Lung microvascular endothelial cell (primary cell): ENCODE results near the gene EIF2B1. TPM values are rescaled to one million over a fixed set of nuclear protein-coding genes. Genes with fewer than 3 reads are reported as not detected.

ENCODE experiments used
- DNase-seq, 2 donors: peaks; one replicate each; pipeline versions ENCODE4 v3.0.0 to v3.0.0-alpha.2; 2010; ENCODE audit warnings: low read depth in 2 of 2
- total RNA-seq: library from RNA; depleted of rRNA; stranded (reverse); fragments of >200 nt; gene quantifications from 2 replicates; pipeline ENCODE4 v1.2.1, GENCODE V29; 2014

Gene EIF2B1
- total RNA-seq, result 22.2 and 24.0 TPM in 2 replicates

DNA sequence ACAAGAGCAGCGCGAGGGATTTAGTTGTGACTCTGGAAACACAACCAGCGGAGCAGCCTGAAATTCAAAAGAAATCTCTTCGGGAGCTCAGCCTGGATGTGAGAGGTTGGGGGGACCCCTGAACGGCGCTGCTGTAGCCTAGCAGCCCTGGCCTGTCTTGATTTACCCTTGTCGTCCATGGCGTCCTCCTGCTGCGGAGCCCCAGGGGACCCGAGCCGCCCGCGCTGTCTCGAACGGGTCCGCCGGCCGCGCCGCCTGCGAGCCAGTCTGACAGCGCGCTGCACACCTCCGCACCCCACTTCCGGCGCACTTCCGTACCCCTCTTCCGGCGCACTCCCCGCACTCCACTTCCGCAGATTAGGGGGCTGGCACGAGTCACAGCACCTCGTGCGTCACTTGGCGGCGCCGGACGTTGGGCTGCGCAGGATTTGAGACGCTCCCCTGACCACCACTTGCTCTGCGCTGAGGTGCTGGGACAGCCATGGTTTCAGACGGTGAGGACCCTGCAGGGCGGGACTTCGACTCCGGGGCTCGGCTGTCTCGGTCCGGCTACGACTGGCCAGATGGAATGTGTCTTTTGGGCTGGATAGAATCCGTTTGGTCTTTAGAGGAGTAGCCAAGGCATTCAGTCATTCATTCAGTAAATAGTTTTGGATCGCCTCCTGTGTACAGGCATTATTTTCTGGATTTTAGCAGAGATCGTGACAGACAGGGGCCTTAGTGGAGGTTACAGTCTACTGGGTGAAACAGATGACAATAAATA lies at the start of gene EIF2B1, which contains the start of gene GTF2H3:
Gene EIF2B1, minus strand, starts transcription at position 308 of the 763 bp plus-strand sequence. Its CDS starts 129 bp downstream, at position 179.
Gene GTF2H3, plus strand, starts transcription at position 451 of the 763 bp plus-strand sequence. Its CDS starts 31 bp downstream, at position 482.
- DNase-seq, result peak; percentile 97 to 98

DNA sequence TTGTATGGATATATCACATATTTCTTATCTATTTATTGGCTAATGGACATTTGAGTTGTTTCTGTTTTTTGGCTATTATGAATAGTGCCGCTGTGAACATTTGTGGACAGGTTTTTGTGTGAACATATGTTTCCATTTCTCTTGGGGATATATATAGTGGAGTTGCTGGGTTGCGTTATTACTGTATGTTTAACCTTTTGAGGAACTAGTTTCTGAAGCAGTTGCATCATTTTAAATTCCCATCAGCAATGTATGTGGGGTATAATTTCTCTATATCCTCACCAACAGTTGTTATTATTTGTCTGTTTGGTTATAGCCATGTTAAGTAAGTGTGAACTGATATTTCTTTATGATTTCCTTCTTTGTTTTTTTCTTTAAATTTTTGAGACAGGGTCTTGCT lies 48.1 kb upstream of the EIF2B1 start:
- no peak for DNase-seq

DNA sequence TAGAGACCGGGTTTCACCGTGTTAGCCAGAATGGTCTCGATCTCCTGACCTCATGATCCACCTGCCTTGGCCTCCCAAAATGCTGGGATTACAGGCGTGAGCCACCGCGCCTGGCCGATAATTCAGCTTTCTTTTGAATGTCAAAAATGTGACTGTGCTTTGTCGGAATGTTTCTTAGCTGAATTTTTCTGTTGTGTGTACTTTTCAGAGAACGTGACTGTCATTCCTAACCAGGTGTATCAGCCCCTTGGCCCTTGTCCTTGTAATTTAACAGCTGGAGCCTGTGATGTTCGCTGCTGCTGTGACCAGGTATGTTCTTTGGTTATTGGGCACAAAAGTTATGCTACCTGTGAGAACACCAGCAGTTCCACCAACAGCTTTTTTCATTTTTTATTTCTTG lies 45.5 kb upstream of the EIF2B1 start:
- no peak for DNase-seq

DNA sequence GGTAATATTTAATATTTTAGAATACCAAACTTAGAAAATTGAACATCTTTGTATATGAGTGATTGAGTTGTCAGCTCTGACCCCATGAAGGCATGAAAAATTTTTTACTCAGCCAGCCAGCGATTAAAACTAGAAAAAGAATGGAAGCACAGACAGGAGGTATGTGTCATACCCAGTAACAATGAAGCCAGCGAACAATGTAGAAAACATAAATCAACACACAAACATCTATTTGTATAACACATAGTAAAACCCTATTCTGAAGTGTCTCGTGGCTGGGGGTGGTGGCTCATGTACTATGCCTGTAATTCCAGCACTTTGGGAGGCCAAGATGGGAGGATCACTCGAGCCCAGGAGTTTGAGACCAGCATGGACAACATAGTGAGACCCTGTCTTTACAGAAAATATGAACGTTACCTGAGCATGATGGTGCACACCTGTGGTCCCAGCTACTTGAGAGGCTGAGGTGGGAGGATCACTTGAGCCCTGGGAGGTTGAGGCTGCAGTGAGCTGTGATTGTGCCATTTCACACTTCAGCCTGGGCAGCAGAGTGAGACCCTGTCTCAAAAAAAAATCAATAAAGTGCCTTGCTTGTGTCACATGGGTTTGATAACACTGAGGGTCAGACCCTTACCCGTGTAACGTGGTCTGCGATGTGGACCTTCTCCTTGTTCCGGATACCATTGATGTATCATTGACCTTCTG lies 43.3 kb upstream of the EIF2B1 start:
- peak in 1 of 2 donors; percentile 52 for DNase-seq

DNA sequence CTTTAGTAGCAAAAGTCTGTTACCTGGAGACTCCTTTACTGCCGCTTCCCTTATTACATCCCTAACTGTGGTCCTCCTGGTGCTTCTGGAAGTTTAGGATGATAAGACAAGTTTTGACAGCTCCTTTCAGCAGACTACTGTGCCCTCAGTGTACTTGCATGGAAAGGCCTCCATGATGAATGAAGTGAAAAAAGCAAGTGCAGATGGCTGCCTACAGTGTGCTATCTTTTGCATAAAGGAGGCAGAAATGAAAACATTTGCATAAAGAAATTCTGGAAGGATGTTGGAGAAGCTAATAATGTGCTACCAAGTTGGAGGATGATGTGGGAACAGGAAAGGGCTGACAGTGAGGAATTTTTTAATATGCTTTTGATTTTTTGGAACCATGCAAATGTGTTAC lies 42.0 kb upstream of the EIF2B1 start:
- no peak for DNase-seq

DNA sequence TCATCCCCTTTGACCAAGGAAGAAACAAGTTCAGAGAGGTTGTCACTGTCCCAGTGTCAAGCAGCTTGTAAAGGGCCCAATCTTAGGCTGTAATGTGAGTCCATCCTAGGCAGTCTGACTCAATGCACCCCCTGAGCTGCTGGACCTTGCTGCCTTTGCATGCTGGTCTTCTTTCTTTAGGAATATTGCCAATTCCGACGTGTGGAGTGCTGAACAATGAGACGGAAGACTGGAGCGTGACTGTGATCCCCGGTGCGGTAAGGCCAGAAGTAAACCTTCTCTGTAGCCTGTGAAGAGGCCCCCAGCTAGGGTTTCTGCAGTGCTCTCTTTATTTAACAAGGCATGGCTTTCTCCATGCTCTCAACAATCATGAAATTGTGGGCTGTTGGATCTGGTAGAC lies 38.4 kb upstream of the EIF2B1 start:
- DNase-seq, result peak in 1 of 2 donors; percentile 17

DNA sequence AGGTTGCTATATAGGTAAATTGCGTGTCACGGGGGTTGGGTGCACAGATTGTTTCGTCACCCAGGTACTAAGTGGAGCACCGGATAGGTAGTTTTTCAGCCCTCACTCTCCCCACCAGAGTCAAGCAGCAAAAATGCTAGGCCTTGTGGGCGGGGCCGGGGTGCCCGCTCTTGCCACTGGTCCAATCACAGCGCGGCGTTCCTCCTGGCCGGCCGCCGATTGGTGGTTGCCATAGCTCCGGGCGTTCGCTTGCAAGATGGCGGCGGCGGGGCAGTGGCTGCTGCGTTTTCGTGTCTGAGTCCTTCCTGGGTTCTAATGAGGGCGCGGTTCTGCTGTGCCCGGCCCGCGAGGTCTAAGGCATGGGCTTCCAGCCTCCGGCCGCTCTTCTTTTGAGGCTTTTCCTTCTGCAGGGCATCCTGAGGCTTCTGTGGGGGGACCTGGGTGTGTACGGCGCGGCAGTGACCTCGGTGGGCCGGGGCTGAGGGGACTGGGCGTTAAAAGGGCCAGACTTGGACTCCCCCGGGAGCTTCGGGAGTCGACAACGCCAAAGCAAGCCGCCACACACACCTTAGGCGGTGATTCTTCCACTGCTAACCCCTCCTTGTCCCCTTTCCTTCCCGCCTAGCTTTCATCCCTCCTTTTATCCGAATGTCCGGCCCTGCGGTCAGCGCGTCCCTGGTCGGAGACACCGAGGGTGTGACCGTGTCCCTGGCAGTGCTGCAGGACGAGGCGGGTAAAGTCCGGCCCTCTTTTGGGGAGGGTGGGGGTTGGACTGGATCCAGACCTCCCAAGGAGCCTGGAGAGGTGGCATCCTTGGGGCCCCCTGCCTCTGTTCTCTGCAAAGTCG lies 37.6 kb upstream of the EIF2B1 start, which contains the start of gene TCTN2:
Gene TCTN2, plus strand, starts transcription at position 232 of the 847 bp plus-strand sequence. Its CDS starts 128 bp downstream, at position 360.
- peak; percentile 94 to 95 for DNase-seq

DNA sequence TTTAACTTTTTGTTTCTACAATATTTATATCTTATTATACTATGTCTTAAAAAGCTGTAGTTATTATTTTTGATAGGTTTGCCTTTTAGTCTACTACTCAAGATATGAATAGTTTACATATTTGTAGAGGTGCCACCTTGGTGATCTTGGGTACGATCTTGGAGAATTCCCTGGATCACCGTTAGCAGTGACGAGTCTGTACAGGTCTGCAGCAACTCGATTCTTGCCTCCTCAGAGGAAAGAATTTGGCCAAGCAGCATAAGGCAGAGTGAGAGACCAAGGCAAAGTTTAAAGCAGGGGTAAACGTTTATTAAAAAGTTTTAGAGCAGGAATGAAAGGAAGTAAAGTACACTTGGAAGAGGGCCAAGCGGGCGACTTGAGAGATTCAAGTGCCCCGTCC lies 34.3 kb upstream of the EIF2B1 start:
- no peak for DNase-seq

DNA sequence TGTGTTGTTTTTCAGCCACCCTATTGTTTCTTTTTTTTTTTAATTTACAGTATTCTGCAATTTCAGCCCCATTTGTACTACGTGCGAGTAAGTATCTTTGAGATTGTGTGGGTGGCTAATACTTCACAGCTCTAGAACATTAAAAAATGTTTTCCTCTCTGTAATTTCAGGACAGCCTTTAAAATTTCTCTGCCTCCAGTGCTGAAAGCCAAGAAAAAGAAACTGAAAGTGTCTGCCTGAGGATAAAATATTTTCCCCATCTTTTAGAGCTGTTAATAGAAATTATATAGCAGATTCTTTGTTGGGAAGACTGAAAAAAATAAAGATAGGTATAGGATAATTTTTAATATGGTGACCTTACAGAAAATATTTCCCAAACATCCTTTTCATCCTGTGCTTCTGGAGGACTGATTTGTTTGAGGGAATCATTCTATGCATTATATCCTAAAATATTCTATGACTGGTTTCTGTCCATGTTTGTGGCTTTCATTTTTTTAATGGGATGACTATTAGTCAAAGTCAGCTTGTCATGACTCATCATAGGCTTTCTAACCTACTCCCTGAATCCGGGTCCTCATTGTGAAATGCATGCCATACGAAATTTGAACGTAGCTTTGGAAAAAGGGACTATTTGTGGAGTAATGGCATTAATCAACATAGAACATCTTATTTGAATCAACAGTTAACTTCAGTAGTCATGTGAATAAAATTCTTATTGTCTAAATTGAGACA lies 26.7 kb upstream of the EIF2B1 start:
- DNase-seq, result peak; percentile 31 to 79

DNA sequence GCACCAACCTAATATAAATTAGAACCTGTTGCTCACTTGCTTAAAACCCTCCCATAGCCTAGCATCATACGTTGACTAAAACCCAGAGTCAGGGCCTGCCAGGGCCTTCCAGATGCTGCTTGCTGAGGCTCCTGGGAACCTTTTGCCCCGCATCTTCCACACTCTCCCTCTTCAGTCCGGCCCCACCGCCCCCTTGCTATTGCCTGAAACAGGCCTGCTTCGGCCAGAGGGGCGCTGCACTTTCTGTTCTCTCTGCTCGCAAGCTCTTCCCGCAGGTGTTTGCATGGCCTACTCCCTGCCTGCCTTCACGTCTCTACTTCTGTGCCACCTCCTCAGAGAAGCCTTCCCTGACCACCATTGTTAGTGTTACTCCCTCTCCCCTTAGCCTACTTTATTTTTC lies 23.7 kb upstream of the EIF2B1 start:
- no peak for DNase-seq

DNA sequence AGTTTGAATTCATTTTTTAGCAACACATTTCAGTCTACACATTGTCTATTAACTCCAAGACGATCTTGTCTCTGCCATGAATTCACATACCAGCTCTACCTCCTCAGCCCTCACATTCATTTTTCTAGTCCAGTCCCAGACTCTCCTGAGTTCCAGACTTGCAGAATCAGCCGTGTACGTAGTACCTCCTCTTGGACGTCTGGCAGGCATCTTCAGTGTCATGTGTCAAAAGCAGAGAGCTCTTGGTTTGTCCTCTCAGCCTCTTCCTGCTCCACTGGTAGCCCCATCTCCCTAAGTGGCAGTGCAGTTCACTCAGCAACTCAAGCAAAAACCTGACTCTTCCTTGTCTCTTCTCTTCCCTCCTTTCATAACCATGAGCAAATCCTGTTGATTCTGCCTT lies 22.9 kb upstream of the EIF2B1 start:
- DNase-seq, result no peak

DNA sequence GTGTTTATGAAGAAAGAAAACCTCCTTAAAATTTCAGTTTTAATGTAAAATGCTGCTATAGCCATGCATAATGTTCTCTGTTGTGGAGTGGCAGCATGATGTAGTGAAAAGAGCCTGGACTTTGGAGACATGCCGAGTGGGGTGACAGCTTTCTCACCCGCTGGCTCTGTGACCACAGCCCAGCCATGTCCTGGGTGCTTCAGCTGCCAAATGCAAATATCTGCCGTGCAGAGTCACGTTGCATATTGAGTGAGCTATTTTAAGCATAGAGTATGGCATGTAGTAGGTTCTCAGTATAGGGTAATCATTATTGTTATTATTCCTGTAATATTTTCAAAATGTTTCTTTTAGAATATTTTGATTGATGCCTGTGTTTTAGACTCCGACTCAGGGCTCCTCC lies 21.9 kb upstream of the EIF2B1 start:
- DNase-seq, result no peak

DNA sequence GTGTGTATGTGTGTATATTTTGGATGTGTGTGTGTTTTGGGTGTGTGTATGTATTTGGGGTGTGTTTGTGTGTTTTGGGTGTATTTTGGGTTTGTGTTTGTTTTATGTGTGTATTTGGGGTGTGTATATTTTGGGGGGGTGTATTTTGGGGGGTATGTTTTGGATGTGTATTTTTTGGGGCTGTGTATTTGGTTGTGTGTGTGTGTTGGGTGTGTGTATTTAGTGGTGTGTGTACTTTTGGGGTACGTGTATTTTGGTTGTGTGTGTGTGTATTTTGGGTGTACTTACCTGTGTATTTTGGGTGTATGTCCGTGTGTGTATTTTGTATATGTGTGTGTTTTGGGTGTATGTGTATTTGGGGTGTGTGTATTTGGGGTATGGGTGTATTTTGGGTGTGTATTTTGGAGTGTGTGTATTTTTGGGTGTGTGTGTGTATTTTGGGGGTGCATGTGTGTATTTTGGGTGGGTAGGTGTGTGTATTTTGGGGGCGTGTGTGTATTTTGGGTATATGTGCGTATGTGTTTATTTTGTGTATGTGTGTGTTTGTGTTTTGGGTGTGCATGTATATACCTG lies 20.7 kb upstream of the EIF2B1 start:
- DNase-seq, result no peak

DNA sequence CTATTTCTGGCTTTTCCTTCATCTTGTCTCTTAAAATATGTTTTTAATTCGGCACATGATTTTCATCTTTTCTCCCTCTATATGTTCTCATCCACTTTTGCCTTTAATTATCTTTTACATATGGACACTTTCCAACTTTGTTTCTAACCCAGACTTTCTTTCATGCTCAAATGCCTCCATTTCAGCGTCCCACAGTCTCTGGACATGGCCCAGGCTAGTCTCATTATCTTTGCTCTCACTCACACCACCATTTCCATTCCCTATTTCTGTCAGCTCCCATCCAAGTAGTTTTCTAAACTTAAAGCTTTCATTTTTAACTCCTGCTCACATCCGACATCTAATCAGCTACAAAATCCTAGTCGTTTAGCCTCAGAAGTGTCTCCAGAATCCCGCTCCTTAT lies 14.9 kb upstream of the EIF2B1 start:
- no peak for DNase-seq

DNA sequence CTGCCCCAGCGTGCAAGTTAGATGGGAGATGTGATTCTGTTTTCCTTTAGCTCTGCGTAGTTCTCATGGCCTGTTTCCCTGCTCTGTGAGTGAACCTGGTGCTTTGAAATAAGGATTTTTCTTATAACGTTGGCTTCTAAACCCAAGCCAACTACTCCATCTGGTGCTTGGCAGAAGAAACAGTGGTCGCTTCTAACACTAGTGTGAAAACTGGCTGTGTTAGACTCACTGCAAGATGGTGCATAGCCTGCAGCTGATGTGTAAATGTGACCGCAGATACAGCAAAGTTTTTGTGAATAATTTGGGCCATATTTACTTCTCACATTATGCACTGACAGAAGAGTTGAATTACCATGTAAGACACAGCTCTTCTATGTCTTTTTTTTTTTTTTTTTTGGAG lies 12.4 kb upstream of the EIF2B1 start:
- no peak for DNase-seq

DNA sequence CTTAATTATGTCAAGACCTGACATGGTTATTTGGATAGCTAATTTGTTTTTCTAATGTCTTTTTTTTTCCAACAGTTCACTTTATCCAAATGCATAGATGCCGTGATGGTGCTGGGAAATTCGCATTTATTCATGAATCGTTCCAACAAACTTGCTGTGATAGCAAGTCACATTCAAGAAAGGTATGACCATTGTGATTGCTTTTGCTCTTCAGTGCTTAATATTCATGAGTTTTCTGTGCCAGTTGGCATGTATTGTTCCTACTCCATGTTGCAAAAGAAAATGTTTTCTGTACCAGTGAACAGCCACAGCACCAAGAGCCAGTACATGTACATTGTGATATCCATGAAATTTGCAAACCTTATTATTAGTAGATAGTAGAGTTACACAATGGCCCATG lies 11.9 kb upstream of the EIF2B1 start:
- DNase-seq, result no peak

DNA sequence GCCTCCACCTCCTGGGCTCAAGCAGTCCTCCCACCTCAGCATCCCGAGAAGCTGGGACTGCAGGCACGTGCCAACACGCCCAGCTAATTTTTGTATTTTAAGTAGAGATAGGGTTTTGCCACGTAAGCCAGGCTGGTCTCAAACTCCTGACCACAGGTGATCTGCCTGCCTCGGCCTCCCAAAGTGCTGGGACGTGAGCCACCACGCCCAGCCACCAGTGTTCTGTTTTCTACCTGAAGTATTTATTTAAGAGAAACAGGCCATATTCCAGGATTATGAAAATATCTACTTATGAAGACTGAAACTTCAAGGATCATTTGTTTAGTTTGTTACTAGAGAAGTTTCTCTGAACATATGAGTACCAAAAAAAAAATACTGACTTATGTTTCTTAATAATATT lies 10.4 kb upstream of the EIF2B1 start:
- DNase-seq, result no peak

DNA sequence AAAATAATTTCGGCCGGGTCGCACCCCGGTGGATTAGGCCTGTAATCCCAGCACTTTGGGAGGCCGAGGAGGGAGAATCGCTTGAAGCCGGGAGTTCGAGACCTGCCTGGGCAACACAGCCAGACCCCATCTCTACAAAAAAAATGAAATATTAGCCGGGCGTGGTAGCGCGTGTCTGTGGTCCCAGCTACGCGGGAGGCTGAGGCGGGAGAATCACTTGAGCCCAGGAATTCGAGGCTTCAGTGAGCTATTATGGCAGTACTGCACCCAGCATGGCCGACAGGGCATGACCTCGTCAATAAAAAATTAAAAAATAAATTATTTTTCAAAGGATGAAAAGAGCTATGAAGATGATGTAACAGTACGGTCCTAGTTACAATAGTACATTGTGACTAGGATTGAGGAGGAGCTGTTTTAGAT lies 666 bp upstream of the EIF2B1 start:
- DNase-seq, result peak in 1 of 2 donors; percentile 4

DNA sequence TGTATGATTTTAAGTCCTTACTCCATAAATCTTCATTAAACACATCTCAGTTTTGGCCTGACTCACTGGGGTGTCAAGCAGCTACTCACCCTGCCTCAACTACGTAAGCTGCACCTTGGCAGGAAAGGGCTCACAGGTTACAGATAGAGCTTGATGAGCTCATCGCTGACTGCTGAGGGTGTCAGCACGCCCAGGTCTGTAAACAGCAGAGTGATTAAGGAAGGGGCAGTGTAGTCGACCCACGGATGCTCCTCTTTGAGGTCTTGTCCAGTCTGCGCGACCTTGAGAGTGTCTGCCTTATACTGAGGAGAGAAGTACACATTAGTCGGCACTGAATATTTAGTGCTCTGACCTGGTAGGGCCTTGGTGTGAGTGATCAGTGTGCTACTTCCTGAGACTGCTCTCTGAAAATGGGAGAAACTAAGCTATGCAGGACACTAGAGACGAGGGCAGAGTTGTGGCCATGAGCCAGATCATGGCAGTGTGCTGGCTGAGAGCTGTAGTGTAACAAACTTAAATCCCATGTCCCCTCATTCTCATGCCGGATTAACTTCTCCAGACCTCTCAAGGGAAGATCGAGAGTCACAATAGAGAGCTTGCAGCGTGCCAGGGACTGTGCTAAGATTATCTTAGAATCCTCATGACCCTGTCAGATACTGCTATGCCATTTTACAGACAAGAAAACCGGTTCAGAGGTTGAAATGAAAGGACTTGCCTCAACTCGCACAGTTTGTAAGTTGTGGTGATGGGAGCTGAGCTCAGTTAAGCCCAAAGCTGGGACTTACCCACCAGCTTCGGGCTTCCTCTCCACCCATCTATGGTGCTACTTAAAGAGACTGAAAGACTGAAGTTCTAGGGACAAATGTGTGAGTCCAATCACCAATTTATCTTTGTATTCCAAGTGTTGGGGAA lies 11.6 kb downstream of the EIF2B1 start:
- DNase-seq, result no peak

DNA sequence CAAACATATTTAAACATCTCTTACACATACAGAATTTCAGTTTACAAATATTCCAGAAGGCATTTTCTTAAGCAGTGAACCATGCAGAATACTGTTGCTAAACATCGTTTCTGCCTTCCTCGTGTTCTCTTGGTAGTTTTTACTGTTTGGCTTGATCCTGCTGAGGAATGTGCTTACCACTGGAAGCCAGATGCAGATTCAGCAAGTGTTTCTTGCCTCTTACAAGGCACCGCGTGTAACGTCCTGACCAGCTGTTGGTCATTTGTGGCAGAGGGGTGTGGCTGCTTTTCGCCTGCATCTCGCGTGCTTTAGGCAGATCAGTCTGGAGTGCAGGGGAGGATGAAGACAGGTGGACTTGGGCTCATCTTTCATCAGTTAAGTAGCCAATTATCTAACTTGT lies 12.4 kb downstream of the EIF2B1 start:
- no peak for DNase-seq
